Right atrium auricular region (tissue), 2 donors: Measurements from ENCODE around the gene UBE3B. TPM values are rescaled to one million over a fixed set of nuclear protein-coding genes. Genes with fewer than 3 reads are reported as not detected.

Experiments used
- DNase-seq: peaks from one replicate; pipeline ENCODE4 v3.0.0-alpha.2; 2019; ENCODE audit warnings: low spot score
- H3K27ac ChIP-seq, 2 donors: fragments of 200-600 bp; sonication (generic); 1 replicate in 1 of 2; 2 replicates in 1 of 2; pipeline ENCODE4 v1.5.1; 2016 to 2019
- H3K27me3 ChIP-seq, 2 donors: fragments of 200-600 bp; sonication (generic); one replicate each; pipeline versions ENCODE4 v1.5.1 to v1.6.0; 2017 to 2019
- H3K36me3 ChIP-seq: fragments of 200-600 bp; sonication (generic); one replicate; pipeline ENCODE4 v1.5.1; 2016
- H3K4me1 ChIP-seq, 2 donors: fragments of 200-600 bp; sonication (generic); one replicate each; pipeline versions ENCODE4 v1.5.1 to v1.6.0; 2017 to 2019
- H3K4me3 ChIP-seq, 2 donors: fragments of 200-600 bp; sonication (generic); 1 replicate in 1 of 2; 2 replicates in 1 of 2; pipeline ENCODE4 v1.5.1; 2017 to 2019; ENCODE audit warnings: mild to moderate bottlenecking in 1 of 2, moderate library complexity in 1 of 2
- H3K9me3 ChIP-seq, 2 donors: fragments of 200-600 bp; sonication (generic); one replicate each; pipeline ENCODE4 v1.5.1; 2019
- CTCF ChIP-seq, 2 donors: fragments of 200-600 bp; sonication (generic); IDR thresholded peaks; one replicate each; pipeline ENCODE4 v1.5.1; 2019; ENCODE audit warnings: antibody characterized with exemption in 2 of 2
- total RNA-seq, 2 donors: library from RNA; depleted of rRNA; stranded (reverse); fragments of >200 nt; gene quantifications; one replicate each; pipeline ENCODE4 v1.1.0, GENCODE V29; 2016

The UBE3B gene
- total RNA-seq, 2 donors from 2014 or later, result 41.7 to 71.8 TPM

- no peak overlapping the region for H3K4me3 ChIP-seq
- no peaks in the 10 kb centered on the region for H3K27me3 ChIP-seq
- no peak for DNase-seq
- no peak for TF ChIP-seq CTCF (IDR thresholded peaks at IDR 0.05)
- H3K27ac ChIP-seq, result no peak overlapping the region
- peaks cover 91% of the 10 kb centered on the region for H3K36me3 ChIP-seq
- no peaks in the 10 kb centered on the region for H3K4me1 ChIP-seq
- H3K9me3 ChIP-seq, result no peaks in the 10 kb centered on the region
Observed at GRCh38 chr12:109487181-109488050, 10.0 kb downstream of the UBE3B start.

GRCh38 chr12:109488051-109488665 is 10.7 kb downstream of the UBE3B start:
- no peak for TF ChIP-seq CTCF (IDR thresholded peaks at IDR 0.05)
- Histone ChIP-seq H3K9me3 (no peaks in the 10 kb centered on the region), H3K4me3 (no peak overlapping the region), H3K4me1 (no peaks in the 10 kb centered on the region), H3K36me3 (peaks cover 97% of the 10 kb centered on the region), H3K27ac (no peak overlapping the region), H3K27me3 (no peaks in the 10 kb centered on the region)
- no peak for DNase-seq

GRCh38 chr12:109489016-109489954 is 11.9 kb downstream of the UBE3B start:
- Histone ChIP-seq H3K27me3 (no peaks in the 10 kb centered on the region), H3K27ac (no peak overlapping the region), H3K4me1 (no peaks in the 10 kb centered on the region), H3K36me3 (peaks cover 88% of the 10 kb centered on the region), H3K9me3 (no peaks in the 10 kb centered on the region), H3K4me3 (no peak overlapping the region)
- TF ChIP-seq CTCF (IDR thresholded peaks at IDR 0.05), result no peak
- DNase-seq, result no peak

- peaks cover 80% of the 10 kb centered on the region for H3K36me3 ChIP-seq
- no peaks in the 10 kb centered on the region for H3K9me3 ChIP-seq
- no peak for DNase-seq
- no peak overlapping the region for H3K4me3 ChIP-seq
- H3K27ac ChIP-seq, result no peak overlapping the region
- TF ChIP-seq CTCF (IDR thresholded peaks at IDR 0.05), result no peak
- no peaks in the 10 kb centered on the region for H3K27me3 ChIP-seq
- H3K4me1 ChIP-seq, result no peaks in the 10 kb centered on the region
Observed at GRCh38 chr12:109489955-109490565, 12.6 kb downstream of the UBE3B start.

- Histone ChIP-seq H3K4me3 (no peak overlapping the region), H3K9me3 (no peaks in the 10 kb centered on the region), H3K4me1 (no peaks in the 10 kb centered on the region), H3K36me3 (peaks cover 64% of the 10 kb centered on the region), H3K27ac (no peak overlapping the region), H3K27me3 (no peaks in the 10 kb centered on the region)
- TF ChIP-seq CTCF (IDR thresholded peaks at IDR 0.05), result no peak
- no peak for DNase-seq
Observed at GRCh38 chr12:109491671-109492070, 14.2 kb downstream of the UBE3B start.
